A673 (cell line): ENCODE data around the gene POU4F3. TPM values are rescaled to one million over a fixed set of nuclear protein-coding genes. Genes with fewer than 3 reads are reported as not detected.

Experiments used
- Bru-seq: library from RNA; stranded (reverse); fragments of 400-500 nt; gene quantifications from one replicate; lab custom pipeline; 2021; lab: Mats Ljungman, UMichigan
- BruChase-seq, 2 experiments: library from RNA; stranded (reverse); fragments of 400-500 nt; gene quantifications; one replicate each; lab custom pipeline; 2021; lab: Mats Ljungman, UMichigan
- BruUV-seq: library from RNA; stranded (reverse); fragments of 400-500 nt; replicated peaks from 2 replicates; lab custom pipeline; 2021; lab: Mats Ljungman, UMichigan
- CTCF ChIA-PET: fragments of 300-600 bp; sonication (Branson Sonifier 250); formaldehyde crosslinking; loops from one replicate; lab custom pipeline; 2022; ENCODE audit warnings: antibody characterized with exemption; lab: Charles Lee
- POLR2A ChIA-PET: fragments of 300-600 bp; sonication (Branson Sonifier 250); formaldehyde crosslinking; loops from one replicate; lab custom pipeline; 2022; ENCODE audit warnings: antibody characterized with exemption; ENCODE audit not compliant: low non-redundant PET; lab: Charles Lee
- DNase-seq: peaks from one replicate; pipeline ENCODE4 v3.0.0-alpha.2; 2015; ENCODE audit warnings: low spot score
- H3K27ac ChIP-seq: fragments of 200-600 bp; sonication (generic); 2 replicates; pipeline ENCODE4 v1.5.1; 2016; ENCODE audit warnings: mixed run types, low read depth, mild to moderate bottlenecking, mixed read lengths, antibody characterized with exemption, low read length; ENCODE audit not compliant: poor library complexity, severe bottlenecking
- H3K27me3 ChIP-seq: fragments of 200-600 bp; sonication (generic); replicated peaks from 2 replicates; pipeline ENCODE4 v1.6.1; 2017; ENCODE audit warnings: mixed run types, low read depth, mild to moderate bottlenecking, mixed read lengths, antibody characterized with exemption, low read length; ENCODE audit not compliant: insufficient read depth, poor library complexity
- H3K36me3 ChIP-seq: fragments of 200-600 bp; sonication (generic); 2 replicates; pipeline ENCODE4 v1.6.1; 2016; ENCODE audit warnings: mixed run types, mild to moderate bottlenecking, mixed read lengths, antibody characterized with exemption, low read length; ENCODE audit not compliant: insufficient read depth, poor library complexity, severe bottlenecking
- H3K4me1 ChIP-seq: fragments of 200-600 bp; sonication (generic); 2 replicates; pipeline ENCODE4 v1.6.1; 2017; ENCODE audit warnings: mixed run types, mild to moderate bottlenecking, mixed read lengths, antibody characterized with exemption, low read length; ENCODE audit not compliant: insufficient read depth, poor library complexity, severe bottlenecking
- H3K4me3 ChIP-seq: fragments of 200-600 bp; sonication (generic); 2 replicates; pipeline ENCODE4 v1.5.1; 2016; ENCODE audit warnings: low read depth, mixed run types, mild to moderate bottlenecking, mixed read lengths, low read length; ENCODE audit not compliant: poor library complexity, severe bottlenecking
- H3K9me3 ChIP-seq: fragments of 200-600 bp; sonication (generic); 2 replicates; pipeline ENCODE4 v1.6.1; 2016; ENCODE audit warnings: mixed run types, low read depth, mild to moderate bottlenecking, mixed read lengths, antibody characterized with exemption, low read length; ENCODE audit not compliant: poor library complexity, severe bottlenecking
- EZH2 ChIP-seq: fragments of 200-600 bp; sonication (generic); IDR thresholded peaks from 2 replicates; pipeline ENCODE4 v1.6.1; 2017; ENCODE audit warnings: borderline replicate concordance, low read depth, mild to moderate bottlenecking, mixed read lengths, antibody characterized with exemption, low read length; ENCODE audit not compliant: poor library complexity, severe bottlenecking
- intact Hi-C: fragments of 100-400 bp; cut with micrococcal nuclease; formaldehyde crosslinking; loops from one replicate; pipeline ENCODE4 v1.10.0; 2022; ENCODE audit not compliant: unreplicated experiment
- long read RNA-seq: library from polyadenylated mRNA; stranded (forward); transcript quantifications from one replicate; pipeline ENCODE4 v2.0.0, GENCODE V29; 2022
- total RNA-seq: library from RNA; stranded (reverse); gene quantifications from 2 replicates; pipeline ENCODE4 v1.2.3, GENCODE V29; 2021
- TF ChIP-seq, protein P1 (sequence below): fragments of 300-800, 200-600 bp; sonication (generic); conservative IDR thresholded peaks from 2 replicates; pipeline ENCODE4 v1.5.1; 2017; ENCODE audit warnings: low read depth, mild to moderate bottlenecking, antibody characterized with exemption, low read length, moderate library complexity, mixed read lengths

The POU4F3 gene
- total RNA-seq (0.11 and 0.13 TPM in 2 replicates), Bru-seq, nascent RNA (not detected), BruChase-seq, experiment 1, labeled RNA remaining after a 2-hour chase (percentile 42 among the genes with signal in this experiment), BruChase-seq, experiment 2, labeled RNA remaining after a 6-hour chase (percentile 24 among the genes with signal in this experiment)
- long read RNA-seq, result 0 reads

DNA sequence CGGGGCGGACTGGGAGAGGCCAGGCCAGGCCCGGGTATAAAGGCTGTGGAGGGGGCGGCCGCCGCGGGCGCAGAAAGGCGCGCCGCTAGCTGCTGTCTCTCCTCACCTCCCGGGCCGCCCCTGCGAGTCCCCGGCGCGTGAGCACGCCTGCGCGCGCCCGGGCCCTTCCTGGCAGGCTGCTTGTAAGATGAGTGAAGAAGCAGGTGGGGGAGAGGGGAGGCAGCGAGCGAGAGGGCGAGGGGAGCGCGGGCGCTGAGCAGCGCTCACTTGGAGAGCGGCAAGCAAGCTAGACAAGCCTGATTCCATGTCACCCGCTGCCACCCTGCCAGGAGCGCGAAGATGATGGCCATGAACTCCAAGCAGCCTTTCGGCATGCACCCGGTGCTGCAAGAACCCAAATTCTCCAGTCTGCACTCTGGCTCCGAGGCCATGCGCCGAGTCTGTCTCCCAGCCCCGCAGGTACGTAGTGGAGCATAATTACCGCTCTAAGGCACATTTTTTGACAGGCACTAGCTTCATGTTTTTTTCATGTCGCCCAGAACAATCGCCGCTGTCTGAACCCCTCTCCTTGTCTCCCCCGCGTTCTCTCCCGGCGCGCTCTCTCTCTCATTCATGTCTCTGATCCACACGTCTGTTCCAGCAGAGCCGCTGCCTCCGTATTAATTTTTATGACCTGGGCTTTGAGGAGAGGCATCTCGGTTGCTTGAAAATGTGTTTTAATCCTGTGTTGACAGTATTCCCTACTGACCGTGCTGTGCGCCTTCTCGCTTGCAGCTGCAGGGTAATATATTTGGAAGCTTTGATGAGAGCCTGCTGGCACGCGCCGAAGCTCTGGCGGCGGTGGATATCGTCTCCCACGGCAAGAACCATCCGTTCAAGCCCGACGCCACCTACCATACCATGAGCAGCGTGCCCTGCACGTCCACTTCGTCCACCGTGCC lies at the start of gene POU4F3:
Gene POU4F3 (plus strand): TSS at position 66 of the 941 bp plus-strand sequence. CDS start 274 bp downstream, at position 340.
- H3K4me3 ChIP-seq, result no peak within 1 kb of the TSS

DNA sequence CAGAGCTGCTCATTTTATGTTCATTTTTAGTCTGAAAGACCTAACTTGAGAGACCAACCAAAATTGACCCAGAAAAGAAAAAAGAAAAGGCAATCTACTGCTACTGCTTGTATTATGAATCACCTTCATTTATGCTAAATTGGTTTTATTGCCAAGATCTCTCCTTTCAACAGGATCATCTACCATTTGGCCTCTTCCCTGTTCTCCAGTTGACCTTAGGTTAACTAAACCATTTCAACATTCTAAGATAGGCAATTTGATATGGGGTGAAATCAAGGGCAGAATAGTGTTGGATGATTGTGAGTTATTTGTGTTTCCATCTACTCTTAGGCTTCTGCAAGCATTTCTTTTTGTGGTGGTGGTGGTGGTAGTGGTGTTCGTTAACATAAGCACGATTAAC lies 48.3 kb upstream of the POU4F3 start:
- H3K36me3 ChIP-seq, result peaks cover 19% of the 10 kb centered on the region
- no peak for DNase-seq
- intact Hi-C loops, result no loop called here
- no TSS peak for BruUV-seq
- CTCF ChIA-PET, result no interaction called here
- no peak overlapping the region for H3K27ac ChIP-seq
- no peaks in the 10 kb centered on the region for H3K27me3 ChIP-seq
- H3K4me3 ChIP-seq, result no peak overlapping the region
- no peaks in the 10 kb centered on the region for H3K4me1 ChIP-seq
- H3K9me3 ChIP-seq, result no peaks in the 10 kb centered on the region
- TF ChIP-seq EZH2, result no peak
- TF ChIP-seq, protein P1, sequence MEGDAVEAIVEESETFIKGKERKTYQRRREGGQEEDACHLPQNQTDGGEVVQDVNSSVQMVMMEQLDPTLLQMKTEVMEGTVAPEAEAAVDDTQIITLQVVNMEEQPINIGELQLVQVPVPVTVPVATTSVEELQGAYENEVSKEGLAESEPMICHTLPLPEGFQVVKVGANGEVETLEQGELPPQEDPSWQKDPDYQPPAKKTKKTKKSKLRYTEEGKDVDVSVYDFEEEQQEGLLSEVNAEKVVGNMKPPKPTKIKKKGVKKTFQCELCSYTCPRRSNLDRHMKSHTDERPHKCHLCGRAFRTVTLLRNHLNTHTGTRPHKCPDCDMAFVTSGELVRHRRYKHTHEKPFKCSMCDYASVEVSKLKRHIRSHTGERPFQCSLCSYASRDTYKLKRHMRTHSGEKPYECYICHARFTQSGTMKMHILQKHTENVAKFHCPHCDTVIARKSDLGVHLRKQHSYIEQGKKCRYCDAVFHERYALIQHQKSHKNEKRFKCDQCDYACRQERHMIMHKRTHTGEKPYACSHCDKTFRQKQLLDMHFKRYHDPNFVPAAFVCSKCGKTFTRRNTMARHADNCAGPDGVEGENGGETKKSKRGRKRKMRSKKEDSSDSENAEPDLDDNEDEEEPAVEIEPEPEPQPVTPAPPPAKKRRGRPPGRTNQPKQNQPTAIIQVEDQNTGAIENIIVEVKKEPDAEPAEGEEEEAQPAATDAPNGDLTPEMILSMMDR, result no peak
- POLR2A ChIA-PET, result no interaction called here

More for the DNA sequence above, at the start of gene POU4F3:
- TF ChIP-seq EZH2, result peak; percentile 88
- TF ChIP-seq, protein P1, result no peak
- Histone ChIP-seq H3K36me3 (no peaks in the 10 kb centered on the region), H3K27ac (no peak within 1 kb of the TSS), H3K27me3 (peaks cover 99% of the 10 kb centered on the region), H3K4me1 (peaks cover 5% of the 10 kb centered on the region), H3K9me3 (no peaks in the 10 kb centered on the region)
- peak; percentile 20 for DNase-seq
- no TSS peak for BruUV-seq
- ChIA-PET CTCF (no interaction called here), POLR2A (no interaction called here)
- intact Hi-C loops, result no loop called here

DNA sequence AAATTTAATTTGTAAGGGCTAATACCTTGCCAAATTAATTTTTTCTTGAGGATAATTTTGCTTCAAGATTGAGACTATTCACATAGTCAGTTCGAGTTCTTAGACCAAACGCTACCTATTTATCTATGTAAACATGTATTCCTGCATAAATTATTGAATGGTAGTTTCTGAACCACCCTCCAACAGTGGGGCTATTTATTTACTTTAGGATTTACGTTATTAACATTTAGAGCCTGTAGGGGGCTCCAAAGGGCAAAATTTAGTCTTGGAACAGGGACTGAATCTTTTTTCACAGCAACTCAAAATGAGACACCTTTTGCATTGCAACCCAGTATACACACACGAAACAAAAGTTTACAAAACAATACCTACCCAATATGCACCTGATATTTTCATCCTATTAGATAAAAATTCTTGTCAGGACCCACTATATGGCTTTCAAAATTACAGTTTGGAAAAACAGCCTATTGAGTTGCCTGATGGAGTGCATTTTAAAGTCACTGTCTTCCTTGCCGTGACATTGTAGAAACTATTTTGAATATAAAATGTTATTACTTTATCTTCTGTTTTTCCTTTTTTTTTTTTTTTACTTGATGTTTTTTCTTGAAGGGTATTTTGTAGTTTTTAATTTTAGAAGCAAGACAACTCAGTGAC lies 47.1 kb upstream of the POU4F3 start:
- Histone ChIP-seq H3K27me3 (no peaks in the 10 kb centered on the region), H3K4me1 (no peaks in the 10 kb centered on the region), H3K36me3 (peaks cover 8% of the 10 kb centered on the region), H3K4me3 (no peak overlapping the region), H3K27ac (no peak overlapping the region), H3K9me3 (no peaks in the 10 kb centered on the region)
- no peak for TF ChIP-seq EZH2
- TF ChIP-seq, protein P1, result peak; percentile 76
- ChIA-PET CTCF (no interaction called here), POLR2A (no interaction called here)
- DNase-seq, result peak; percentile 78
- BruUV-seq, result no TSS peak
- intact Hi-C loops, result loop anchor here (1.0 kb wide), 1 partner anchor 136 kb away; no protein-coding TSS in a partner anchor
